NB4 (cell line): ENCODE measurements around the gene DAAM2.

Experiments
- CTCF ChIP-seq: IDR thresholded peaks from one replicate; pipeline ENCODE4 v1.5.1; 2012; ENCODE audit warnings: low read depth, low read length
- MAX ChIP-seq: IDR thresholded peaks from 2 replicates; pipeline ENCODE4 v1.6.1; 2011; ENCODE audit warnings: low read depth, low read length
- MYC ChIP-seq: IDR thresholded peaks from 2 replicates; pipeline ENCODE4 v1.6.1; 2011; ENCODE audit warnings: low read depth, low read length
- POLR2A ChIP-seq: IDR thresholded peaks from 2 replicates; pipeline ENCODE4 v1.6.1; 2011; ENCODE audit warnings: mild to moderate bottlenecking; ENCODE audit not compliant: insufficient read length; ENCODE audit errors: extremely low read depth

DNA sequence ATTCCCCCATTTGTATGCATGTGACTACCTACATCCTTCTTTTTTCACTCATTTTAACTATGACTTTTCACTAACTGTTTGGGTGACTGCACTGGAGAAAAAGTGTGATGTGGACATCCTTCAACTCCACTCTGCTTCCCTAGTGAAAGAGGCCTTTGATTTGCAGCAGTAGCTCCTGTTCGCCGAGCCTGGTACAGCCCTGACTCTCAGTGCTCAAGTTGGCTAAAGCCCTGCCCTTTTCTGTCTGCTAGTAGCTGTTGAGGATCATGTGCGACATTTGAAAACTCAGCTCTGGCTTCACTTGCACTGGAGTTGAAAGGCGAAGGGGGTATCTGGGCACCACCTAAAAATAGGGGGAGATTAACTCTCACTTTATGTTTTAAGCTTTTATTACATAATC, 42.1 kb downstream of the DAAM2 start:
- no peak for TF ChIP-seq CTCF
- no peak for TF ChIP-seq MYC
- no peak for TF ChIP-seq POLR2A
- TF ChIP-seq MAX = no peak
